ENCODE measurements around the gene DDI2. TPM values are rescaled to one million over a fixed set of nuclear protein-coding genes. Genes with fewer than 3 reads are reported as not detected.

DDI2 gene
- total and polyA plus RNA-seq, 9 of the 15 experiments (the other 6 are each of a cell fraction or from before 2014, with no cell fraction given) = 6.5 to 48.4 (median 21.2) TPM

GRCh38 chr1:15691434-15692032 lies 74.3 kb downstream of the DDI2 start:
- Histone ChIP-seq H3K9me3 (replicated peaks; ENCODE audit: control insufficient read depth, insufficient read depth, low read depth, low read length) (no peaks in the 10 kb centered on the region; the same call in 1 of the 2 replicates), H3K4me3 (no peak overlapping the region), H3K9ac (ENCODE audit: insufficient read depth in 1 of 2, low read depth in 2 of 2, low read length in 2 of 2) (peak overlapping the region; percentile 48 to 88), H3K27ac (ENCODE audit: extremely low read depth, low read depth, low read length) (peak overlapping the region; percentile 63; the same call in 1 of the 3 replicates), H3K36me3 (ENCODE audit: control insufficient read depth, insufficient read depth, low read length) (peaks cover 50% of the 10 kb centered on the region), H3K4me1 (replicated peaks in 1 of 2; ENCODE audit: control insufficient read depth in 2 of 2, insufficient read depth in 2 of 2, low read length in 2 of 2) (peaks cover 13 to 18% of the 10 kb centered on the region in 2 experiments; a peak in 4 of 5 replicates), H4K20me1 (replicated peaks; ENCODE audit: control insufficient read depth, insufficient read depth, low read length) (no peaks in the 10 kb centered on the region), H3K27me3 (ENCODE audit: control insufficient read depth in 2 of 2, insufficient read depth in 2 of 2, low read length in 2 of 2) (no peaks in the 10 kb centered on the region), H2AFZ (ENCODE audit: low read depth, low read length) (no peak overlapping the region), H3K4me2 (ENCODE audit: insufficient read depth, low read length) (peak overlapping the region; percentile 65; the same call in 1 of the 2 replicates), H3K79me2 (ENCODE audit: control insufficient read depth, insufficient read depth, low read length) (peaks cover 77% of the 10 kb centered on the region), H3K9me1 (ENCODE audit: control insufficient read depth, insufficient read depth, low read length) (no peaks in the 10 kb centered on the region)
- intact Hi-C loops (cut with micrococcal nuclease) = no loop called here
- TF ChIP-seq KDM4B (IDR thresholded peaks at IDR 0.05; ENCODE audit: borderline replicate concordance in 2 of 2, low read depth in 1 of 2) (no peak), KDM5B (IDR thresholded peaks at IDR 0.05; ENCODE audit: insufficient replicate concordance, low read depth, low read length) (no peak), HIVEP1 (CRISPR knock-in tag; IDR thresholded peaks at IDR 0.05) (no peak), TFAP4 (CRISPR knock-in tag; IDR thresholded peaks at IDR 0.05; ENCODE audit: borderline replicate concordance) (peak; percentile 37; the same call in 1 of the 2 replicates), PTTG1 (tag; IDR thresholded peaks at IDR 0.05; ENCODE audit: low read depth) (no peak)
- WGBS (ENCODE audit: insufficient coverage, low coverage, missing lambda C conversion rate) = 78% methylated on average over 11 of the region's 11 CpGs
- peak; percentile 10 for ATAC-seq
- FAIRE-seq = no peak
- DNase-seq (ENCODE audit: extremely low read depth in 1 of 4, low spot score in 3 of 4) = peak in 1 of 4 experiments; percentile 15
- CTCF ChIA-PET (ENCODE audit: low intra/inter-chr PET ratio) = interaction anchor here (0.6 kb wide), 1 partner anchor 318 kb away, joined by 3 read pairs; no protein-coding TSS in a partner anchor
- no TSS peak for BruUV-seq (replicated peaks)
- POLR2A ChIA-PET = interaction anchor here (0.6 to 1.7 kb wide), 5 partner anchors 9 to 248 kb away, joined by 3 to 8 read pairs (median 3); no protein-coding TSS in a partner anchor
- in situ Hi-C loops (cut with MboI) = no loop called here
